K562 (cell line): Measurements from ENCODE around the gene RPH3AL. TPM values are rescaled to one million over a fixed set of nuclear protein-coding genes. Genes with fewer than 3 reads are reported as not detected.

Source experiments
- ZNF318 ChIP-seq, 2 experiments: fragments of 450-650 bp; IDR thresholded peaks; 2 replicates each; pipeline ENCODE4 v1.6.1; 2016; ENCODE audit warnings: mild to moderate bottlenecking in 2 of 2, borderline replicate concordance in 1 of 2, low read depth in 1 of 2, moderate library complexity in 1 of 2
- polyA plus RNA-seq, 8 experiments: library from polyadenylated mRNA; depleted of rRNA in 4 of 8; stranded (reverse) in 5 of 8; unstranded in 3 of 8; fragments of >200 nt; fragmentation: Nextera tagmentation in 2 of 8; fragmentation: Illumina TruSeq in 1 of 8; extraction: Ambion mirVana in 2 of 8; extraction: Trizol in 1 of 8; gene quantifications; 2 replicates each; pipeline versions ENCODE4 v1.2.1 to v1.2.3, GENCODE V29; 2011 to 2014; ENCODE audit warnings: inconsistent platforms in 1 of 8, missing spikeins in 1 of 8
- total RNA-seq, 7 experiments: library from RNA; depleted of rRNA in 6 of 7; stranded (reverse); fragments of >200 nt in 6 of 7; fragmentation: Illumina TruSeq in 2 of 7; extraction: Trizol in 2 of 7; gene quantifications; 2 replicates each; pipeline versions ENCODE4 v1.2.1 to v1.2.3, GENCODE V29; 2011 to 2021; ENCODE audit warnings: low replicate concordance in 1 of 7

RPH3AL gene
- total and polyA plus RNA-seq, 9 of the 15 experiments (the other 6 are each of a cell fraction or from before 2014, with no cell fraction given): 0.18 to 1.7 (median 0.39) TPM

GRCh38 chr17:206941-207560 lies 145.6 kb downstream of the RPH3AL start (continued):
- no peak for TF ChIP-seq ZNF318 (IDR thresholded peaks at IDR 0.05; ENCODE audit: borderline replicate concordance in 1 of 2, low read depth in 1 of 2)
